ENCODE results near the gene TOM1L2. TPM values are rescaled to one million over a fixed set of nuclear protein-coding genes. Genes with fewer than 3 reads are reported as not detected.

The TOM1L2 gene
- polyA plus RNA-seq, 3 donors: 34.9 to 53.2 (median 37.3) TPM

DNA sequence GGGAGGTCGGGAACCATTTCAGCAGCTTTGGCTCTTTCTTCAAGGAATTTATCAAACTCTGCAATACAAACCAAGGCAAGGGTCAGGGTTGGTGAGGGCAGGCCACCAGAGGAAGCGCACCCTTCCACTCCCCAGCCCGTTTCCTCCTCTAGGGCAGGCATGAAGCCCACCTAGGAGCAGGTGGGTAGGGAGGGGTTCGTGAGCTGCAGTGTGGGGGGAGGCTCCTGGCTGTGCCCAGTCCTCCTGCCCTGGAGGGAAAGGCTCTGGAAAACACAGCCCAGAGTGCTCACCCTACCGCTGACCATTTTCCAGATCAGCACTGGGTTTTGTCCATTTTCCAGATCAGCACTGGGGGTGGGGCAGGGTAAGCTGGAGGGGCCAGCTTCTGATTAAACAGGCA lies 124.5 kb downstream of the TOM1L2 start:
- no peak for DNase-seq (ENCODE audit: extremely low read depth in 1 of 11, low read depth in 9 of 11, low spot score in 4 of 11)

GRCh38 chr17:17847118-17847689 lies 125.0 kb downstream of the TOM1L2 start:
- DNase-seq (ENCODE audit: extremely low read depth in 1 of 11, low read depth in 9 of 11, low spot score in 4 of 11): no peak

DNA sequence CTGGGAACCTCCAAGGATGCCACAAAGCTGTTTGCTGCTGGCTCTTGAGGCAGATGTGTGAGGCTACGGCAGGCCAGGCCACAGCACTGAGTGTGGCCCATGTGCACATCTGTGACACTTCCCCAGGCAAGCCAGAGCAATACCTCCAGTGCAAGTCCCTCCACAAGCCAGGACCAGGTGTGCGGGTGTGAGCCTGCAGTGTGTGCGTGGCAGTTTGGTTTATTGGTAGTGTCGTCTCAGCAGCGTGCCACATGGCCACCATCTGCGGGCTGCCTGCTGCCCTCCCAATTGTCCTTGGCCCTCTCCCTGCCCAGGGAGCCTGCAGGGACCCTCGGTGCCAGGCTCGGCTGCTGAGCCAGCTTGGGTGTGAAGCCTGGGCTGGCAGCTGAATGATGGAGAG lies 125.6 kb downstream of the TOM1L2 start:
- DNase-seq (ENCODE audit: extremely low read depth in 1 of 11, low read depth in 9 of 11, low spot score in 4 of 11): no peak

GRCh38 chr17:17846003-17846402 lies 126.2 kb downstream of the TOM1L2 start:
- no peak for DNase-seq (ENCODE audit: extremely low read depth in 1 of 11, low read depth in 9 of 11, low spot score in 4 of 11)

DNA sequence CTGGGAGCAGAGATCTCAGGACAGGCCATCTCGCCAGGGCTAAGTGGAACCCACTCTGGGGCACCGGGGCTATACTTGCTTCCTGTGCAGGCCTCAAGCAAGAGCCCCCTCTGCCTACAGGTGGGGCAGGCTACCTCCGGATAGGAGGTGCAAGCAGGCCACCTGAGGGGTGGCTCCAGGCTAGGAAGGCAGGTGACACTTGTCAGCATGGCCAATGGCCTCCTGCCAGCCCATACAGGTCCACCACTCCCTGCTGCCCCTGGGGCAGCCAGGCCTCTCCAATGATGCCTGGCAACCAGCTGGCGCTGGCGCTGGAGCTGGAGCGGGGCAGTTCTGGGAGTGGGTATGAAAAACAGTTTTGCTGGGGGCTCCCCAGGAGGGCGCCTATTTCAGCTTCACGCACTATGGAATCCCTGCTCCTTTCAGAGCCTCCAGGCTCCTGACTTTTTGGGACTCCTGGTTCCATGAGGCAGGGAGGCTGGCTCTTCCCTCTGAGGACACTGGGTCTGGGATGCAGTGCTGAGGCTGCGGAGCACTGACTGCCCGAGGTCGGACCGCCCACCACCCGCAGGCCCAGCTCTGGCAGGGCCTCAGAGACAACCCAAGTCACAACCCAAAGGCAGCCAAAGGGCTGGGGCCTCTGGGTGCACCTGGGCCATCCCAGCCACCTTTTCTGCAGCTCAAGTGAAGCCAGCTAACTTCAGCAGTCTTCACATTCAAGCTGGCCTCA lies 127.0 kb downstream of the TOM1L2 start:
- no peak for DNase-seq (ENCODE audit: extremely low read depth in 1 of 11, low read depth in 9 of 11, low spot score in 4 of 11)

GRCh38 chr17:17844500-17844899 lies 127.7 kb downstream of the TOM1L2 start:
- no peak for DNase-seq (ENCODE audit: extremely low read depth in 1 of 11, low read depth in 9 of 11, low spot score in 4 of 11)

DNA sequence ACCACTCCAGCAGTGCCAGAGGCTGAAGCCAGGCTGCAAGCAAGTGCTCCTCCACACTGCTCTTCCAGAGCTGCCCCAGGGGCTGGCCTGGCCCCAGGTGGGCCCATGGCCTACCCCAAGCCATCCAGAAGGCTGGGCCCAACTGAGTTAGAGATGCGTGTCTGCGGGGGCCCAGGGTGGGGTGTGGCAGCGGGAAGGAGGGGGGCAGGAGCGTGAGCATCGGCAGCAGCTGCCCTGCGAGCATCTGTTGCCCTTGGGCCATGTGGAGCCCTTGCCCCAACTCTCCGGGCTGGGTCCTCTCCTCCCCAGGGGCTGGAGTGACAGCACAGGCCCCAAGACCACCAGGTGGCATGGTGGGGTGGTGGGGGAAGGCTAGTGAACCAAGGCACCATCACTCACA lies 128.1 kb downstream of the TOM1L2 start:
- no peak for DNase-seq (ENCODE audit: extremely low read depth in 1 of 11, low read depth in 9 of 11, low spot score in 4 of 11)

DNA sequence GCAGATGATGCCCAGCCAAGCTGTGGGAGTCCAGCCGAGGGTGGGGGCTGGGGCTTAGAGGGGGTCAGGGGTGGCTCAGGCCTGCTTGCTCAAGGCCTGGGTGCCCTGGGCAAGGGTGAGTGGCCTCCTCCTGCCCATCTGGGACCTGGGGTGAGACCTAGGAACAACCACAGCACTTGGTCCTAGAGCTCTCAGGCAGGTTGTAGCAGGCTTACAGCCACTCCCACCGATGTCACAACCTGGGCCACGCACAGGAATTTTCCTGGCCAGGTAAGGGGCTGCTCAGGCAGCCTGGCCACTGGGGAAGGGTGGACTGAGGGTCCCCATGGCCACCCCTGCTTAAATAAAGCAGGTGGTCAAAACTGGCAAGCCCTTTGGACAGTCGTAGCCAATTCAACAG lies 129.1 kb downstream of the TOM1L2 start:
- DNase-seq (ENCODE audit: extremely low read depth in 1 of 11, low read depth in 9 of 11, low spot score in 4 of 11): no peak

- DNase-seq (ENCODE audit: extremely low read depth in 1 of 11, low read depth in 9 of 11, low spot score in 4 of 11): no peak
Observed at GRCh38 chr17:17842111-17842876, 129.9 kb downstream of the TOM1L2 start.

GRCh38 chr17:17841601-17842025 lies 130.6 kb downstream of the TOM1L2 start:
- DNase-seq (ENCODE audit: extremely low read depth in 1 of 11, low read depth in 9 of 11, low spot score in 4 of 11): no peak

- no peak for DNase-seq (ENCODE audit: extremely low read depth in 1 of 11, low read depth in 9 of 11, low spot score in 4 of 11)
Observed at GRCh38 chr17:17840751-17841591, 131.2 kb downstream of the TOM1L2 start.

DNA sequence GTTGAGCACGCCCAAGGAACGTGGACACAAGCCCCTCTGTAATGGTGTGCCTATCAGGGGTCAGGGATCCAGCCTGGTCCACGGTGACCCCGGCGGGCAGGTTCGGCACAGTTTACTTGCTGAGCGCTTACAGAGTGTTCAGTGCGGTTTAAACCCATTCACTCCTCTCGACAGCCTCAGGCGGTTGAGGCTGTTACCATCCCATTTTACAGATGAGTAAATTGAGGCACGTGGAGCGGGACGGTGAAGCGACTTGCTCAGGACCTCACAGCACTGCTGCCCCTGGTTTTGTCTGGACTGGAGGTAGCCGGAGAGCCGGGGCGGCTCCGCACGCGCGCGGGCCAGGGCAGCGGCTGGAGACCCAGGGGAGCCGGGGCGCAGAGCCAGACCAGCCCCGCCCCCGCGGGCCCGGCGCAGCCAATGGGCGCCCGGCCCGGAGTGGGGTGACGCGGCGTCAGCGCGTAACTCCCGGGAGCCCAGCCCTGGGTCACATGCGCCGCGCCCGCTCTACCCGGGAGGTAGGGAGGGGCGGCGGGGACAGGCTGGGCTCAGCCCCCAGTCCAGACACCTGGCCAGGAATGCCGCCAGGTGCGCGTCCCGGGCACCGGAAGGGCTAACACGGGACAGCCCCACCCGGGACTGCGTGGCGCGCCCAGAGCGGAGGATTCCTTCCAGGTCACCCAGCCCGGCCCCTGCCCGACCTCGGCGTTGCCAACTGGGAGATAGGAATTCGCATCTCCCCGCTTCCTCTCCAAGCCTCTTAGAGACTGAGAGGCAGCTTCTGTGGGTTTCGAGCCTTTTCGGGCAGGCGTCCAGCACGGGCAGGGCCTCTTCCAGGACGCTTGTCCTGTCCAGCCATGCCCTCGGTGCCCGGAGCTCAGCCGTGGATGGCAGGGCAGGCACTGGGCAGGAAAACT lies 132.2 kb downstream of the TOM1L2 start:
- DNase-seq (ENCODE audit: extremely low read depth in 1 of 11, low read depth in 9 of 11, low spot score in 4 of 11): peak in 8 of 11 donors; percentile 50 to 81 (median 71)

- peak in 1 of 11 donors; percentile 65 for DNase-seq (ENCODE audit: extremely low read depth in 1 of 11, low read depth in 9 of 11, low spot score in 4 of 11)
Observed at GRCh38 chr17:17837966-17838962, 133.9 kb downstream of the TOM1L2 start.

- no peak for DNase-seq (ENCODE audit: extremely low read depth in 1 of 11, low read depth in 9 of 11, low spot score in 4 of 11)
Observed at GRCh38 chr17:17837380-17837821, 134.8 kb downstream of the TOM1L2 start.

DNA sequence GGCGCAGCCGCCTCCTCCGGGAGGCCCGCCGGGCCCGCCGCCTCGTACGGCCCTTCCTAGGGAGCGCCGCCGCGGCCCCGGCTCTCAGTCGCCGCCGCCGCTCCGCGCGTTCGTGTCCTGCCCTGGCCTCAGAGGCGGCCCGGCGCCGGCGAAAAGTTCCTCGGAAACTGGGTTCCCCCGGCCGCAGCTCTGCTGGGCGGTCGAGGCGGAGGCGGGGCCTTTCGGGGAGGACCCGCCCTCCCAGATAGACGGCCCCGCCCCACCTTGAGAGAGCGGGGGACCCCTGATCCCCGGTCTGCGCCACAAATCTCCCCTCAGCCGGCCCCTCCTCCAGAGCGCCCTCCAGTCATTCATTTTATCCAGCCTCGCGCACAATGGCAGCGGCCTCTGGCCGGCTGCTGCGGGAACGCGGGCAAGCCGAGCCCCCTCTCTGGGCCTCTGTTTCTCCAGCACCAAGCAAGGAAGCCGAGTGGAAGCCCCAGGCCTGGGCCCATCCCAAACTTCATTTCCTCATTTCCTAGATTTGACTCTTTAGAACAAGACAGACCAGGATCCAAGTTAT lies 135.3 kb downstream of the TOM1L2 start, which contains the start of gene SREBF1:
Gene SREBF1 (minus strand): TSS at position 169 of the 562 bp plus-strand sequence. CDS start 169 bp downstream, outside the sequence.
- no peak for DNase-seq (ENCODE audit: extremely low read depth in 1 of 11, low read depth in 9 of 11, low spot score in 4 of 11)

- peak; percentile 92 to 98 (median 96) for DNase-seq (ENCODE audit: extremely low read depth in 1 of 11, low read depth in 9 of 11, low spot score in 4 of 11)
Observed at GRCh38 chr17:17836250-17836817, 135.9 kb downstream of the TOM1L2 start.
